ENCODE measurements around the gene TMEM229B.

GRCh38 chr14:67442139-67442906 lies 46.2 kb downstream of the TMEM229B start:
- TF ChIP-seq GABPA (IDR thresholded peaks at IDR 0.05; ENCODE audit: low read depth) (no peak), CTCF (IDR thresholded peaks at IDR 0.05; ENCODE audit: insufficient read depth, low read length) (no peak), POLR2AphosphoS5 (IDR thresholded peaks at IDR 0.05; ENCODE audit: low read depth) (no peak), REST (IDR thresholded peaks at IDR 0.05; ENCODE audit: insufficient replicate concordance, low read depth) (no peak), SPI1 (IDR thresholded peaks at IDR 0.05; ENCODE audit: borderline replicate concordance, low read depth) (no peak)
